Stimulated activated CD4-positive, alpha-beta T cell treated with anti-CD3 and anti-CD28 coated beads, Interleukin-1b, Interleukin-23, amount 100 ng/mL, for 48 hours (primary cell): Measurements from ENCODE around the gene ABCA8.

ENCODE experiments used
- DNase-seq: peaks from one replicate; pipeline ENCODE4 v3.0.0-alpha.2; 2020

Gene ABCA8

DNA sequence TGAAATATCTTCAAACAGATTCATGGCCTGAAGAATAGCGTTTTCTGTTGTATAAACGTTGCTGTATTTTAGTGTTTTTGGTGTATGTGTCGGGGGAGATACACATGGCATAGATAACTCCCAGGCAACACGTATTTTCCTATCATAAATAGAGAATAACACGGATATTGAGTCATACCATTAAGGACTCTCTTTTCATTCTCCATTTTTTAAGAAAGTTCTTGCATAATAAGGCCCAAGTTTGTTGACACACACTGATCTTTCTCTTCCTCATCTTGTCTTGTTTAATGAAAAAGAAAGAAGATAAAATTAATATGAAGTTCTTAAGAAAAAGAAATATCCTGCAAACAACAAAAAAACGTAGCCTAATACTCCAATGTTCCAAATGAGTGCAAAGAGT, 13.4 kb downstream of the ABCA8 start:
- no peak for DNase-seq

DNA sequence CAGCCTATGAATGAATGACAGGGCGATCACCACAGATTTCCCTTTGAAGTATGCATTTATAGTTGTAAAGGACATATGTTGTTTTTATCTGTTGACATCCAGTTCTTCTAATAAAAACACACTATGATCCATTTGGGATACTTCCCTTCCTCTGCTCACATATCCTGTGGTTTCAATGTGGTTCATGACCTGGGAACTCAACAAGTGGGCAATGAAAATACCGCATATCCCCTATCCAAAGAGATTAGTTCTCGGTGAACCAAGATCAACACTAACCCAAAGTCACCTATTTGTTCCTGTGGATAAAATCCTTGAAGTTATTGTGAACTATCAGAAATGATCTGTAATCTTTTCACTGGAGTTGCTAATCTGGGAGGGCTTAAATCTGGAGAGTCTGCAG, 16.0 kb downstream of the ABCA8 start:
- no peak for DNase-seq

DNA sequence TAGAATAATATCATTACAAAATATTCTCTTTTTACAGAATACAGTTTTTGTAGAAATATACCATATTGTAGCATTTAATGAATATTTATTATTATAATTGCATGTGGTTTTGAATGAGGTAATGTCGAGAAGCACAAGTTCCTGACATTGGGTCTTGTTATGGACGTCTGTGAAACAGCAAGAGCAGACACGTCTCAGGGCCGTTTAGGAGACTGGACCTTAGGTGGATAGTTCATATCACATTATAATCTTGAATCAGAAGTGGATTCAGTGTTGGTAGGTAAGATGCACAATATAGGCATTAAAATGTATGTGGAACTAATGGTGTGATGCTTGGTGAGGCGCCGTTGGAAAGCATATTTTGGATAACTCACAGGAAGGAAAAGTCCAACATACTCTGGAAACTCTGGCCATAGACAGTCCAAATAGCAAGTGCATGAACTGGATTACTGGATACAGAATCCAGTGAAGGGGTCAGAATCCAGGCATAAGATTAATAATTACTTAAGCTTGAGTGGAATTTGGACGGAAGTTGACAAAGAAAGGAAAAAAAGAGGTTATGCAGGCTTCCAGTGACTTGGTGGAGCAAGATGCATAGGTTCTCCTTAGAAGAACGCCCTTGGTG, 17.2 kb downstream of the ABCA8 start:
- DNase-seq = no peak

DNA sequence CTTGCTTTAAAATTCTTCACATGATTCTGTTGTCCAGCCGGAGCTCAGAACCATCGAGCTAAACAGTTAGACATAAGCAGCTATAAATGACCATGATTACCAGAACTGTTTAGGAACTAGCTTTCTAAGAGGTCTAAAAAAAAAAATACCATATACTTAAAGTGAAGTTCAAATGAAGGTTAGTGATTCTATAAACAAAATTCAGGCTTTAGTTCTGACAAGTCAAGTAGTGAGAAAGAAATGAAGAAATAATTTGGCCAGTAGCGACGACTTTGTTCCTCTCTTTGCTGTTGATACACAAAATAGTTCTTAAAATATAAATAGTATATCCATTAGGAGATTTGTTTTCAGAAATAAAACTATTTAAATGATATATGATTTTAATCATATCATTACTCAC, 27.7 kb downstream of the ABCA8 start:
- no peak for DNase-seq

DNA sequence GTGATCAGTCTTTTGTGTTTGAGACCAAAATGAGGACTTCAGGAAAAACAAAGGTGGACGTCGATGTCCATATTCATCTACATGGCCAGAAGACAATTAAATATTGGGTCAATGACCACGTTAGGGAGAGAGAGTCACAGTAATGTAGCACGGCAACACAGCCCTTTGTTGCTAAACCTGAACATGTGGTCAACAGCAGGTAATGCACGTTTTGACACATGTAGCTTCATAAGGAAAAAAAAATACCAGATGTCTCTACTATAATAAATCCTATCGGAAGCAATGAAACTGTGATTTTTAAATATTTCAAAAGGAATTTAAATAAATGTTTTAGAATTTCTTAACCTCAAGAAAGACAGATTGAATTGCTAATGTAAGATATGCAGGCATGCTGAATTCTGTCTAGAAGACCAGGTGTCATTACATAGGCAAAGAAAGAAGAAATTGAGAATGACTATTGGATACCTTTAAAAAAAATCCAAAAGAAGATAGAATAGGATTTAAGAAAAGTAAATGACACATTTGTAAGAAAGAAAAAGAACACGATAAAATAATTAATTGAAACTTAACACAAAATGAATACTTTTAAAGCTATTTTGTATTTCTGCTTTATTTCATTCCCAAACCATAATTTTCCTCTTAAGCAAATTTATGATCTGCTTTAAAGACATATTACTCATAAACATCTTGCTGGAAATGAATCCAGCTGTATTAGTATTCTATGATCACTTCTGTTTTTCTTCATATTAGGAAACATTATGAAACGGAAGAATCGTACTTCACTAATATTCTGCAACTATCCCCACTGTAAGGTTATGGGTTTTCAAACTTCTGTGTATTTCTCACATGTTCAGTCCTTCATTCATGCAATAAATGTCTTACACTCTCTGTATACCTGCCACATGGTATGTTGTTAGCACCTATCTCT, 30.1 kb downstream of the ABCA8 start:
- DNase-seq = no peak

DNA sequence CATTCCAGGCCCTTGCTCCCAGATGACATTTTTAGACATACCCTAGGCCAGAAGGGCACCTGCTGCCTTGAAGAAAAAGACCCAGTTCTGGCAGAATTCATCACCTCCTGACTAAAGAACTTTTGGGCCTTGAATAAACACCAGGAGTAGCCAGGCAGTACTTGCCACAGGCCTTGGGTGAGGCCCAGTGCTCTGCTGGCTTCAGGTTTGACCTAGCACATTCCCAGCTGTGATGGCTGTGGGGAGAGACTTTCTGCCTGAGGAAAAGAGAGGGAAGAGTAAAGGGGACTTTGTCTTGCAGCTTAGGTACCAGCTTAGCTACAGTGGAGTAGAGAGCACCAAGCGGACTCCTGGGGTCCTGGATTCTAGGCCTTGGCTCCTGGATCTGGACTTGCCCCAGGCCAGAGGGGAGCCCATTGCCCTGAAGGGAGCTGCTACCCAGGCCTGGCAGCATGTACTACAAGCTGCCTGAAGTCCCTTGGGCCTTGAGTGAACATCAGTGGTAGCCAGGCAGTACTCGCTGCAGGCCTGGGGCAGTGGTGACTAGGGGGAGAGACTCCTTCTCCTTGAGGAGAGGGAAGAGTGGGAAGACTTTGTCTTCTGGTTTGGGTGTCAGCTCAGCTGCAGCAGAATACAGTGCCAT, 44.3 kb downstream of the ABCA8 start:
- no peak for DNase-seq

DNA sequence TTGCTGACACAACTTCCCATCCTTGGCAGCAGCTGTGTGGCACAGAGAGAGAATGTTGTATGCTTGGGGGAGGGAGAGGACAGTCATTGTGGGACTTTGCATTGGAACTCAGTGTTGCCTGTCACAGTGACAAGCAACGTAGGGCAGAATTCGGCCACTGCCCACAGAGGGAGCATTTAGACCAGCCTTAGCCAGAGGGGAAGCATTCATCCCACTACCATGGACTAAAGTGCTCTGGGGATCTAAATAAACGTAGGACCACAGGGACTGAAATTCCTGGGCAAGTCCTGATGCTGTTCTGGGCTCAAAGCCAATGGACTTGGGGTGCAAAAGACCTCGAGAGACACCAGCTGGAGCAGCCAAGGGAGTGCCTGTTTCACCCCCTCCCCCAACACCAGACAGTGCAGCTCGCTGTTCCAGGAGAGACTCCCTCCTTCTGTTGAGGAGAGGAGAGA, 44.9 kb downstream of the ABCA8 start:
- no peak for DNase-seq

DNA sequence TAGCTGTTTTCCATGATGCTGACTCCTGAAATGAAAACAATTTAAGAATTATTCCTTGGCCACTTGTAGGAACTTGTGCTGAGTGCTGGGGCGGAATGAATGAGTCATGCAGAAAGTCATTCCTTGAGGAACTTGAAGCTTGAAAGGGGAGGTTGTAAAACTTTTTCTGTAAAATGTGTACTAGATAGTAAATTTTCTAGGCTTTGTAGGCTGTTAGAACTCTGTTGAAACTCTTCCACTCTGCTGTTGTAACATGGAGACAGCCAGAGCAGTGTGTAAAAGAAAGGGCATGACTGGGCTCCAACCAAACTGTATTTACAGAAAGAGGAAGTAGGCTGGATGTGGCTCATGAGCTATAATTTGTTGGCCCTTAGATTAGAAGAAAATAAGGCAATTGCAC, 46.1 kb downstream of the ABCA8 start:
- DNase-seq = no peak

DNA sequence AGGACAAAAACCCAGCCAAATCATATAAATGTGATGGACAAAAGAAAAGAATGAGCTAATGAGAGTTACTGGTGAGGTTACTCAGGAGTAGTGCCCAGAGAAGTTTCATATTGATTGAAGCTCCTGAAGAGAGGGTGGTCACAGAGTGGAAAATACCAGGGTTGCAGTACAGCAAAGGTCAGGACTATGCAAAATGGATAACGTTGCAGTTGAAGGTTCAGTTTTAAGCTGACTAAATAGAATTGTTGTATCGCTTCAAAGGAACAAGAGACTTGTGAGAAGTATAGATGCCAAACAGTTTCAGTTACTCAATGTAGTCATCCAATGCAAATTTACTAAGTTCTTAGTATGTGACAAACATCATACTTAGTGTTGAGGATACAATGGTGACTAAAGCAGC, 47.1 kb downstream of the ABCA8 start:
- no peak for DNase-seq

DNA sequence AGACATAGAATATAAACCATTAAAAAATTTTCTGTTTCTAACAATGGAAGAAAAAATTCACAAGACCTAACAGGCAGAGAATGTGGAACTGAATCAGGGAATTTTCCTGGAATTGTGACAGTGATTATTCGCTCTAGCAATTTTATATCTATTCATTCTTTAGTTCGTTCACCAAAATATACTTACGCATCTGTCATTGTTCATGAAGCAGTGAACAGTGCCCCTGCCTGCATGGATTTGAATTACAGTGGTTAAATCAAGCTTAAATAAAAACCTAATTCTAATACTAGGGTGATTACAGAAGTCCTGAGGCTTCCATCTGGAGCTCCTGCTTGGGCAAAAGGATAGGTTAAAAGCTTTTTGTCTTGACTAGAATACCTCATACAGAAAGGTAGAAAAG, 48.6 kb downstream of the ABCA8 start:
- DNase-seq = no peak

DNA sequence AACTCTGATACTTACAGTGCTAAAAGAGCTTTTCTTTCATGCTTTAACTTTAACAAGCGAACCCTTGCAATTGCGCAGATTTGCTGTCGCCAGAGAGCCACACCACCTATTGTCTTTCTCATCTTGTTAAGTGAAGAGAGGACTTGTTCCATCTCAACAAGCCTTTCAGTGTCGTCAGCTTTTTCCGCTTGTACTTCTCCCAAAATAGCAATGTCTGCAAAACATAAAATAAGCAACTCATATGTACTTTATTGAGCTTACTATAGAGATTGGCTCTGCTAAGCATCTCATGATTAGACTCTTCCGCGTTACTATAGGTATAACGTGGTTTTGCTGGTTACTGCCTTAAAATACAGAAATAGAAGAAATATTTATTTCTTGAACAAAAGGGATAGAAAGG, 51.9 kb downstream of the ABCA8 start:
- DNase-seq = no peak

DNA sequence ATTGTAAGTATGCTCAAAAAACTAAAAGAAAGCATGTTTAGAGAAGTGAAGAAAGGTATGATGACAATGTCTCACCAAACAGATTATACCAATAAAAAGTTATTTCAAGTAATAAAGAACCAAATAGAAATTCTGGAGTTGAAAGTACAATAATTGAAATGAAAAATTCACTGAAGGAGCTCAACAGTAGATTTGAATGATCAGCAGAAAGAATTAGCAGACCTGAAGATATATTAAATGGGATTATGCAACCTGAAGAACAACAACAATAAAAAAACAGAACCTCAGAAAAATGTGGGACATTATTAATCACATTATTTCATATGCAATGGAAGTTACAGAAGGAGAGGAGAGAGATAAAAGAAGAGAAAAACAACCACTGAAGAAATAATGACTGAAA, 57.6 kb downstream of the ABCA8 start:
- DNase-seq = no peak

DNA sequence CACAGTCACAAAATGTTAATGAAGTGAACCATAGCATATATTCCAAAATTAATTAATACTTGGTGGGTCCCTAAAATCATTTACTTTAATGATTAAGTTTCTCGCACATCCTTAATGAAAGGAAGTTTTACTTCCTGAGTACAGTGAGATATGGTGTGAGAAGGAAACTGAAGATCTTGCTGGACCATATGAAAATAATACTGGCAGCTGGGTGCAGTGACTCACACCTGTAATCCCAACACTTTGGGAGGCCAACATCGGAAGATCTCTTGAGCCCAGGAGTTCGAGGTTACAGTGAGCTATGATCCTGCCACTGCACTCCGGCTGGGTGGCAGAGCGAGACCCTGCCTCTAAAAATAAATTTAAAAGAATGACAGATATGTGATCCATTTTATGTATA, 62.5 kb downstream of the ABCA8 start:
- no peak for DNase-seq

DNA sequence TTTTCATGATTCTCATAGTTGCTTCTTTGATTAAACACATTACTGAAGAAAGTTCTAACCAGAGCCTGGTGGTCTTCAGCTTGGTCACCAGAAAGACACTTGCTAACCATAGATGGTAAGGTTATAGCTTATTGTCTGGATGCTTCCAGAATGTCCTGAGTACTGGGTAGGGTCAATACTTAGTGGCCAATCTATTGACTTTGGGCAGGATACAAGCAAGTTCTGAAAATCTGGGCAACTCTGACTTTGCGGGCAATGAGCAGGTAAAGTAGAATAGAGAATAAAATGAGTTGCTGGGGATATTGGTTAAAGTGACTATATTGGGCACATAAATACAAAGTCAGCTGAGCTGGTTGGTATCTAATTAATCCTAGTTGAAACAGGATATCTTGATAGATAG, 63.0 kb downstream of the ABCA8 start:
- DNase-seq = no peak

DNA sequence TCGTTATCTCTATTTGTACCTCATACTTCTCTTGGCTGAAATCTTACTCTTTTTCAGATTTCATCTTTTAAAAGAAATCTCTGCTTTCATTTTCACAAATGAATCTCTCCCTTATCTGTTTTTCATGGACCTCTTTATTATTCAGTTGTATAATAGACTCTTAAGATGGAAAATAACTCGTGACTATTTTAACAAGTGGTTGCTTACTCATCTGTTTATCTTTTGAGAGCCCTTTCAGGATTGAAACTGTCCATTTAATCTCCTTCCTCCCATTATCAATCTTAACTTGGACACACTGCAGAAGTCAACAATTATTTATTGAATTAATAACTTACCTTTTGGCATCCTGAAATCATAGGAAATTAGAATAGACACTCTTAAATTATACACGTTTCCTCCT, 68.8 kb downstream of the ABCA8 start:
- no peak for DNase-seq

DNA sequence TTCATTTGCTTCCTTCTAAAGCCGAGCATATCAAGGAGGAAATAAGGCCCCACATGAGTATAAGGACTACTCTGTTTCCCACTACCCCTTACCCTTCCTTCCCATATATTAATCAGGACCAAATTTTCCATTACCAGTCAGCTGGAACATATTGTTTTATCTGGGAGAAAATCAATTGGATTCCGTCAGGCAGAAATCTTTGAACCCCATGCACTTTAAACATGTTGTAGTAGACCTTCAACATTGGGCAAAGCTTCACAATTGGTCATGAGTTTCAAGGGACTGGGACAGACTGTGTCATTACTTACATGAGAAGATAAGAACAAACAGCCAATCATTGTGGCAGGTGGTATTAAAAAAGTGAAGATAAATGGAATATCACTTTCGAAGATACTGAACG, 70.3 kb downstream of the ABCA8 start:
- DNase-seq = no peak

DNA sequence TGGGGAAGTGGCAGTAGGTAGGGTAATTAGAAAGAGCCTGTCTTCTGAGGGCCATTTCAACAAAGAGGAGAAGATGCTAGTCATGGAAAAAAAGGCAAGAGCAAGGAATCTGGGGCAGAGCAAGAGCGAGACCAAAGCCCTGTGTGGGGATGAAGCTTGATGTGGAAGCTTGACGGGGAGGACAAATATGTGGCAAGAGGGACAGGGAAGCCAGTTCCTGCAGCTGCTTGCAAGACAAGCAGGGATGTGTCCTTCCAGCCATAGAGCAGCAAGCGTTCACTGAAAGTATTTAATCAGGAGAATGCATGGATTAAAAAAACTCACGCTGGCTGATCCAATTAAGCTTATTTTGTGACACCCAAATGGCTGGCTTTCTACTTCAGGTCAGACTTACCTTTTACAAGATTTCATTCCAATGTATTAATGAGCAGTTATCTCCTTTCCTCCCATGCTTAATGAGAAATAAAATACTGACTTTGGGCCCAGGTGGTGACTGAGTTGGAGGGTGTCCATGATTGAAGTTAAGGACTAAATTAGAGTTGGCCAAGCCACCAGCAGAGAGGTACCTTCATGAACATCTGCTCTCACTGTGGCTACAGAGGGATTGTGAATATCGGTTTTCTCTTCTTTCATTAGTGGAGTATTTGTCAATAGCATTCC, 76.8 kb downstream of the ABCA8 start:
- DNase-seq = no peak

DNA sequence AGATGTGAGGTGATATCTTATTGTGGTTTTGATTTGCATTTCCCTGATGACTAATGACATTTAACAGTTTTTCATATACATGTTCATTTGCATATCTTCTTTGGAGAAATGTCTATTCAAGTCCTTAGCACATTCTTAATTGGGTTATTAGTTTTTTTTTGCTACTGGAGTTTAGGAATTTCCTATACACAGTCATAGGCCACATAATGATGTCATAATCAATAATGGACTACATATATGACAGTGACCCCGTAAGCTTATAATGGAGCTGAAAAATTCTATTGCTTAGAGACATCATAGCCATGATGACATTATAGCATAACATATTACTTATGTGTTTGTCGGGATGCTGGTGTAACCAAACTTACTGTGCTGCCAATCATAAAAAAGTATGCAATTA, 83.7 kb downstream of the ABCA8 start:
- no peak for DNase-seq

DNA sequence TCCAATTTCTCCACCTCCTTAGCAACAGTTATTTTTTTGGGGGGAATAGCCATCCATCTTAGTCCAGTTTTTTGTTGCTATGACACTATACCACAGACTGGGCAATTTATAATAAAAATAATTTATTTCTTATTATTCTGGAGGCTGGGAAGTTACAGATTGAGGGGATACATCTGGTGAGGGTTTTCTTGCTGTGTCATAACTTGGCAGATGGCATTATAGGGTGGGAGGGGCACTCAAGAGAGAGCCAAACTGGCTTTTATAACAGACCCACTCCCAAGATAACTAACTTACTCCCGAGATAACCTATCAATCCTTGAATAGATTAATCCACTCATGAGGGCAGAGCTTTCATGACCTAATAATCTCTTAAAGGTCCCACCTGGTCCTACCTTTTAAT, 84.2 kb downstream of the ABCA8 start:
- DNase-seq = no peak

DNA sequence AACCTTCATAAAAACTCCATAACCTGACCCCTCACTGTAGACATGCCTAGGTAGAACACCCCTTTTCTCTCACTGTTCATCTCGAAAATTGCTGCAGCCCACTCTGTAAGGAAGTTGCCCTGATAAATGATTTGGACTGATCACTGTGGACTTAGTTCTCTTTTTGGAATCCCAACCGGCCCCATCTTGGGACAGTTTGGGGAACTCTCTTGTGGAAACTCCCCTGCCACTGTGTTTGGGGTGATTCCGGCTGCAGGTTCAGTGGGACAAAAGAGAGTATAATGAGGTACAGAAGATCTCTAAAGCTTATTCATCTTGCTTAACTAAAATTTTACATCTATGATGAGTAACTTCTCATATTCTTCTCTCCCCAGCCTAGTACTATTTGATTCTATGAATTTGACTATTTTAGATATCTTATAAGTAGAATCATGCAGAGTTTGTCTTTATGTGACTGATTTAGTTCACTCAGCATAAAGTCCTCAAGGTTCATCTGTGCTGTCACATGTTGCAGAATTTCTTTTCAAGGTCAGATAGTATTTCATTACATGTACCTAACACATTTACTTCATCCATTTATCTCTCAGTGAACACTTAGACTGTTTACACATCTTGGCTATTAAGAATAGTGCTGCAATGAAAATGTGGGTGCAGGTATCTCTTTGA, 84.9 kb downstream of the ABCA8 start:
- DNase-seq = no peak

DNA sequence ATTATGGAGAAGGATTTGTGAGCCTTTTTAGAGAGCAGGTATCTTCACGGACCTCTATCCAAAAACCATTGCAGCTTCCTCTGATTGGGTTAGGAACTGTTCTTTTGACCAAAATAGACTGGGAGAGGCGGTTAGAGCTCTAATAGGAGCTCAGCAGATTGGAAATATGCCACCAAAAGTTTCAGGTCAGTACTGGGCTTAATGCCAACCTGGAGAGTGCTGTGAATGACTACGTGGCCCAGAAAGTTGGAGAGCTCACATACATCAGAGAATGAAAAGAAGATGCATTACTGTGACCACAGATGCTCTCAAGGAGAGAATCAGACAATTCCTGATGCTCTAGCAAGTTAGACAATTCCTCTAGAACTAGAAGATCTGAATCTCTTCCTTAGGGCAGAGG, 86.5 kb downstream of the ABCA8 start:
- DNase-seq = no peak

DNA sequence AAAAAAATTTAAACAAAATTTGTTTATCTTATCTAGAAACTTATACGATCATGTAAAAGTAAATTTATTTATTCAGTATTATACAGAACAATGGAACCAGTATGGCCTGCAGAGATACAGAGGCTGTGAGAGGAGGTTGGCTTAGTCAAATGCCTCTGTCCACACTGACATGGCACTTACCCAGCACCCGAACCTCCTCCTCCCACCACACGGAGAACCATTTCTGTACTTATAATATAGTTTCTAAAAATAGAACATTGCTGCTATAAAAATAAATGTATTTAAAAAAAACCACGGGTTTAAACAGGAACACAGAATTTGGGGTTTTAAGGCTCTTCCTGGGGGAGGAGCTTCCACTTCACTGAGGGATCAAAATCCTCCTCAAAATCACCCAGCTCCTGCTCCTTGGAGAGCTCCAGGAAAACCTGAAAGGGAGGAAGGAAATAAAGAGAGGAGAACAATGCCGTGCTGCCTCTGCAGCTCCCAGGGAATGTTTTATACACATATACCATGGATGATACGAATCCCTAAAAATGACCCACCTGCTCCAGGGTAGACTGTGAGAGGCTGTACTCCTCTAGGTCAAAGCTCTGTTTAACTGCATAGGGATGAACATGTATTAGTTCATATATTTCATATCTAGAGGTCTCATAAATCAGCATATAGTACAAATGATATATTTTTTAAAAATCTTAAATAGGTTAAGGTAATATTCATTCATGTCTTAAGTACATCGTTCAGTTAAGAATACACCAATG, 87.3 kb downstream of the ABCA8 start:
- no peak for DNase-seq
